GM19035 (cell line): Measurements from ENCODE around the gene HOXA3.

Source experiments
- ATAC-seq: cut with Tn5 transposase; IDR thresholded peaks from one replicate; pipeline ENCODE4 v1.9.1; 2021; ENCODE audit not compliant: unreplicated experiment

HOXA3 gene

DNA sequence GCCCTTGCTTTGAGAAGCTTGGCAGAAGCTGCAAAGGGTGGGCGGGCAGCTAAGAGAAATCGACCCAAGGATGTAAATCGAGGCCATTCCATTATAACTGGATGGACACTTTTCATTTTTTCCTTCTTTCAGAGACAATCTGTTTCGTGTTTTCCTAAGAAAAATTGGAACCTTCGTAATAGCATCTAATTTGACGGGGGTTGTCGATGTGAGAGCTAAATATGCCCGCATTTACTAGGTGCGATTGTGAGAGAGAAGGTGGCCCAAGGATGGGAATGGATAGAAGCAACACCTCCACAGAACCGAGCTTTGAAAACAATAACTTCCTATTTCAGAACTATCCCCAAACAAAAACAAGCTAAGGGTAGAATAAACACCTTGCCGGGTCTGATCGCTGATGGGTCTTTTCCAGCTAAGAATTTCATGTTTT, 21.0 kb downstream of the HOXA3 start:
- ATAC-seq, result no peak

DNA sequence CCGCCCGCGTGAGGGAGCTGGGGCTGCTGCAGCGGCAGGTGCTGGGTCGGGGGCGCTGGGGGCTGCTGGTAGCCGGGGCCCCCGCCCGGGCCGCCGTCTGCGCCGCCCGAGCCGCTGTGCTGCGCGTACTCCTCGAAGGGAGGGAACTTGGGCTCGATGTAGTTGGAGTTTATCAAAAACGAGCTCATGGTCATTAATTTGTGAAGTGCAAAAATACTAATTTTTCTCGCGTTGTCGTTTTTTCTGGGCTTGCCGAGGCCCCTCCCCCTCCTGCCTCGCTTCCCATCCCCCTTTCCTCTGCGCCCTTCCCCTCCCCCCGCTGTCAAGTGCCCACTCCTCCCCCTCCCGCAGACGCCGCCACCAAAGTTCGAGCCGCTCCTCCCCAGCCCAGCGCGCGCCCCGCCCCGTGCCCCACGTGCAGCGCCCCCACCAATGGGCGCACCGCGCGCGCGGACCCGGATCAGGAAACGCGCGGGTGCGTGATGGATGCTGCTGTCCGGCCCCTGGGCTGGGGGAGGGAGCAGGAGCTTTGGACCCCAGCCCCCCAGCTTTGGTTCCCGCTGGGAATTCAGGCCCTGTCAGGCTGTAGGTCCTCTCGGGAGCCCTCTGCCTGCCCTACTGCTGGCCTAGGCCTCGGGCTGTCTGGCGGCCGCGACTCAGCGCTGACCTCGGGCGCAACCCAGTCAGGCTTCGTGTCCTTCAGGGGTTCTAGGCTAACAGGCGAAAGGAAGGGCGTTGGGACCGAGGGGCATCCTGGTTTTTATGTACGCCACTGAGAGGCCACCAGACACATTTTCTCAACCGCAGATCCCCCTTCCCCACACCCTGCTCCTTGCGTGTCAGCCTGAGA, 21.6 kb downstream of the HOXA3 start, which contains the start of gene HOXA4:
Gene HOXA4, minus strand, starts transcription at position 218 of the 850 bp plus-strand sequence. Its CDS starts 24 bp downstream, at position 194.
- ATAC-seq, result no peak

DNA sequence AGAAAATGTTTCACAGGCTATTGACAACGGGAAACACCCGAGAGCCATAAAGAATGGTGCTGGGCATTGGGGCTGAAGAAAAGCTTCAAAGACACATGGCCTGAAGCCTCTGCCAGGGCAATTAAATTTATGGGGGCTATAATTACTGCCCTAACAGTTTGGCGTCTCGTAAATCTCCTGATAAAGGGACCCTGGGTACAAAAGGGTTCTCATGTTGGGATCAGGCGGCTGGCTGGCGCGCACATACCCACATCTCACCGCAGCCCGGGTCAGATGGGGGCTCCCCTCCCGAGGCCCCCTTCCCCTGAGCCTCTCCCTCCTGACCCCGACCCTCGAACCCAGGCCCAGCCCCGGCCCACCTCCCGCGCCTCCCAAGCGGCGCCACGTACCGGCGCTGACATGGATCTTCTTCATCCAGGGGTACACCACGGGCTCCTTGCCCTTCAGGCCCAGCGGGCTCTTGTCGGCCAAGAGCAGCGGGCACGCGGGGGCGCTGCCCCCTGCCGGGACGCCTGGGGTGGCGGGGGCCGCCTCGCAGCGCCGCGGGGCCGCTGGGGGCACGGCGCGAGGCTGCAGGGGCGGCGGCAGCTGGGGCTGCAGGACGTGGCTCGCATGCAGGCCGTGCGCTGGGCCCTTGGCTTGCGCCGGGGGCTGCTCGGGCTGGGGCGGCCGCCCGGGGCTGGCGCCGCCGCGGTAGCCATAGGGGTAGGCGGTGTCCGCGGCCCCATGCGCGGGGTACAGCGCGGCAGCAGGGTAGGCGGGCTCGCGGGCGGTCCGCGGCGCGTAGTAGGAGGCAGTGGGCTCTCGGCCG, 22.4 kb downstream of the HOXA3 start:
- ATAC-seq, result no peak

DNA sequence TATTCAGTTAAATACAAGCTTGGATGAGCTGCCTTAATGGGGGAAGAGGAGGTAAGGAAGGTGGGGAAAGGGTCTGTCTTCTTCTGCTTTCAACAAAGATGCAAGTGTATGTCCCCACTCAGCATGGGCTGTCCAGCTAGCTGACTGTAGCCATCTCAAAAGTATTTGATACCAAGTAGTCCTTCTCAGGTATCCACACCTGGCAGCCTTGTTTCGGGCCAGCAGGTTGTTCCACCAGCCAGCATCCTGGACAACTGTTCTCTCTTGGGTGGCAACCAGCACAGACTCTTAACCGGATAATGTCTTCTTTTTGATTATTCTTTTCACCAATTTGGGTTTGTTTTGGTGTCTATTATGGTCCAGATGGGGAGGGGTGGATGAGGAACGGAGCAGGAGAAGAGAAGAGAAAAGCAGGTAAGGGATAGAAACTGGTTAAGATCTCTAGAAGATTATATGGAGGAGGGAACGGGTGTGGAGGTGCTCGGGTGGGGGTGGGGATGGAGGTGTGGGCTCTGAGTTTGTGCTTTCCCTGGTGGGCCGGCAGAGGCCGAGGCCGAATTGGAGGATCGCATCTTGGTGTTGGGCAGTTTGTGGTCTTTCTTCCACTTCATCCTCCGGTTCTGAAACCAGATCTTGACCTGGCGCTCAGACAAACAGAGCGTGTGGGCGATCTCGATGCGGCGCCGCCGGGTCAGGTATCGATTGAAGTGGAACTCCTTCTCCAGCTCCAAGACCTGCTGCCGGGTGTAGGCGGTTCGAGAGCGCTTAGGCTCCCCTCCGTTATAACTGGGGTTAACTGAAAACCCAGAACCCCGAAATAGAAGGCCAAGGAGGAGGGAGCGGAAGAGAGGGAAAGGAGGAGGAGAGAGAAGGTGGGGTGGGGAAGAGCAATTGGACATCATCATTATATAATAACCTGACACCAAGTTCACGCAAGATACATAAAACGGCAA, 23.3 kb downstream of the HOXA3 start:
- no peak for ATAC-seq

DNA sequence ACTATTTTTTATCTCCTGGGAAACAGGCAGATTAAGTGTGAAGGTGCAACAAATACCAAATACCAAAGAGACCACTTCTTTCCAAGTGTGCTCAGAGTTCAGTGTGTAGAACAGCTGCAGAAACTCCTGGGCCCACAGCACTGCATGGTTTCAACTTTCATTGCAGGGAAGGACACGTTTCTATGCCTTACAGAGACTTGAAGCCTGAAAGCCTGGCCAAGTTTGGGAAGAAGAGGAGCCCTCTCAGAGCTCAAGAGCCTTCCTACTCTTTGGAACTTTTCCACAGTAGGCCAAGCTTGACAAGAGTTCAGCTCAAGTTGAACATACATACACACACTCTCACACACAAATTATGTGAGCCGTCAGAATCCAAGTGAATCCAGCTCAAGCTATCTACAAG, 24.3 kb downstream of the HOXA3 start:
- ATAC-seq, result no peak

DNA sequence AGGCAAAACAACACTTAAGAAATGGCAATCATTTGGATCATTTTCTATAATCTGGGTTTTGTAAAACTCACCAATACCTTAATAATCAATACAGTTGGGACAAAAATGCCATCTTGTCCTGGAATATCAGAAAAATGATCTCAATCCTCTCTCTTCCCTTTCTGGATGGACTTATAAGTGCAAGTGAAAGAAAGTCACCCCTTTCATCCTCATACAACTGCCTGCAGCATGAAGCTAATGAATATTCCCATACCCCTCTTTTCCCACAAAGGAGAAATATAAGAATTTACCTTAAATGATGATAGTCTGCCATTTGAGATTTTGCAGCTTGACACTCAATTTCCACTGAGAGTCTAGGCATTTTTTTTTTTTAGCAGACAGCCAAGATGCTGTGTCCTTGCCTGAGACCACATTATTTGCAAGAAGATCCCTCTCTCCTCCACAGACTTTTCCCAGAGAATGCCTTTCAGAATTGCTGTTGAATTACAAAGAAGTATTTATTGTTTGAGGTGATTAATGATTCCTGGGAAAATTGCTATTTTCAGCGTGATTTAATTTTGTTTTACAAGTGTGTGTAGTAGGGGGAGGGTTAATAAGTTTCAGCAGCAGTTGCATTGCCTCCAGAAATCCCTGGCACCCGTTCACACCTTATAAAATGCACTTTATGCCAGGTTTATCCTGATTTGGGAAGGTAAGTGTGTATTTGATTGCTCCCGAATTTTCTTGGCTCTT, 25.6 kb downstream of the HOXA3 start:
- ATAC-seq, result no peak

DNA sequence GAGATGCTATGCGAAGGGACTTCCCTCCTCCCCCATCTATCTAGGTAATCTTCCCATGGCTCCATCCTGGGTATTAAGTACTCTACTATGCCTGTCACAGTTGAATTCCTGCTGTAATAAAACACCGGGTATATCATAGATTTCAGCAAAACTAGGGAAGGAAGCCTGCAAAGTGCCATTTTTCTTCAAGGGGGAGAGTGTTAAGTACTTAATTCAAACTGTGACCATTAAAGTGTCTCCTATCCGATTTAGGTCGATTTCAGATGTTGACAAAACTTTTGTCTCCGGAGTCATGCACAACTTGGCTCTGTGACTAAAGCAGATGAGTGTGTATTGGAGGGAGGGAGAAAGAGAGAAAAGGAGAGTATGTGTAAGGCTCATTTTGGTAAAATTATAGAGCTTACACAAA, 26.4 kb downstream of the HOXA3 start:
- no peak for ATAC-seq

DNA sequence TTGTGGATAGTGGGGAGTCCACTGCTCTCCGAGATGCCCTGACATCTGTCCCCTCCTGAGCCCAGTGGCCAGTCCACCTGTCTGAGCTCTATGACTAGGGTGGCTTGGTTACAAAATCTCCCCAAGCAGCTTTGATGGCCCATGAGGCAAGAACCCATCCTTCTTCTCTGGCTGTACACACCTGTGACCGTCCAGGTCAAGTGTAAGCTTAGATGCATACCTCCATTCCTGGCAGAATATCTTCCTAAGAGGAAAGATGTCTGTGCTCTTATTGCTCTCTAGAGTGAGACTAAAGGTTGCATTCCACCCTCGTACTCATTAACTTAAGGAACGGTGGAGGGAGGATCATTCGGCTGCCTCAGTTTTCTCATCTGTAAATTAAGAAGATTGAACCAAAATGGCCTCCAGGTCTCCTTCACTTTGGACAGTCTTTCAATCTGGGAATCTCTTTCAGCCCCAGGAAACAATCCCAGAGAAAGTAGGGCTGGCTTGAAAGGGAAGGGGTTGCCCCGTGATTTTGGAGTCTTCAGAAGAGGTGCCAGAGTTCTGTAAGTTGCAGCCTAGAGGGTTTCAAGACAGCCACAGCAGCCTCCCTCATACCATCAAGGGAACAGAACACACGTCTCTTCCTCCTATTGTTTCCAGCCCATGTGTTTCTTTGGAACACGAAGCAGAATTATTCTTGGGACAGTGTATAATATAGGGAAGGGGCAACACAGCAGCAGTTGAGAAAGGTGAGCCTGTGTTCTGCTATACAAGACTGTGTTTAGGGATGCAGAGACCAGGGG, 27.3 kb downstream of the HOXA3 start:
- ATAC-seq, result no peak

DNA sequence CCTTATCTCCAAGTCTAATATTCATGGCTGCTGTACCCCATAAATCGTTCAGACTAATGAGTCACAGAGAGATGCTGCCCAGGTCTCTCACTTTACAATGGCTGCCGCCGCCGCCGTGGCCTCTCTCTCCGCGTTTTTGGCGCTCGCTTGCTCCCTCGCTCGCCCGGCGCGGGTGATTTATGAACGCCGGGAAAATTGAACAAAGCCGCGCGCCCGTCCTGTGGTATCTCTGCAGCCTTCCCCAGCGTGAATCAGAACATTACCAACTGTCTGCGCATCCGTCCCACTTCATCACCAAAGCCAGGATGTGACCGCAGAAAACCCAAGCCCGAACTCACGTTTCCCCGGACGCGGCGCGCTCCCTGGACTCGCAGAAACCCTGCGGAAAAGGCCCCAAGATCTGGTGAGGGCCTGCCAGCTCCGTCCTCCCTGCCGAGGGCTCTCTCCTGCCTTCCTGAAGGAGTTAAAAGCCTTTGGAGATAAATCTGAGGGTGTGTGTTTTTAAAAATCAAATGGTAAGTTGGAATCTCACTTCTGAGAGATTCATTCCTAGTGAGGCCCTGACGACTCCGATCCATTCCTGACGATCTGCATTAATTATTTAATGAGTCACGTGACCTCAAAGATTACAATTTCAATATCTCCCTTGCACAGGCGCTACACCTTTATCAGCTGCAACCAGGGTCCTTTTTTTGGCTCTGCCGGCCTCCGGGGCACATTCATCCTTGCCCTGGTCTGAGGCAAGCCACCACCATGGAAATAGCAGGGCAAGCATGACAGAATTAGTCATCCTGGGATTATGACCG, 28.1 kb downstream of the HOXA3 start:
- no peak for ATAC-seq

DNA sequence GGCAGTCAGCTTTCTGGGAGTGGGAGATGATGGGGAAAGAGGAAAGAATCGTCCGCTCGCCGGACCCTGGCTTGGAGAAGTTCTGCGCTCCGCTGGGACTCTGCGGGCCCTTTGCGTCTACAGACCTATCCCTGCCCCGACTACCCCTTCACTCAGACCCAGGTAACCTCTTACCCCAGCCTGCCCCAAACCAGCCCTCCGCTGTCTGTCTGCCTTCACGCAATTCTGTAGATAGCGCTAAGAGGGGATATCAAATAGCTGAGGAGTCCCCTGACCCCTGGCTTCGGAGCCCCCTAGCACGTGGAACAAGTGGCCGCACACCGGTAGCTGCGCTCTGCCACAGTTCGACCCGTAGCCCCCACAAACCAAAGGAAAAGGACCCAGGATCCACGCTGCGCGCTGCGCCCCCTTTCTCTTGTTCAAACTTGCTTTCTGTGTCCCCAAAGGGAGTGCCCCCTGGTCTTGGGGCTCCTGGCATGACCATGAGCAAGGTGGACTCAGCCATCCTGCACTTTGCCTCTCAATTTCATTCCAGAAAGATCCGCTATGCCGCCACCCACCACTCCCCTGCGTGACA, 28.8 kb downstream of the HOXA3 start:
- ATAC-seq, result no peak

DNA sequence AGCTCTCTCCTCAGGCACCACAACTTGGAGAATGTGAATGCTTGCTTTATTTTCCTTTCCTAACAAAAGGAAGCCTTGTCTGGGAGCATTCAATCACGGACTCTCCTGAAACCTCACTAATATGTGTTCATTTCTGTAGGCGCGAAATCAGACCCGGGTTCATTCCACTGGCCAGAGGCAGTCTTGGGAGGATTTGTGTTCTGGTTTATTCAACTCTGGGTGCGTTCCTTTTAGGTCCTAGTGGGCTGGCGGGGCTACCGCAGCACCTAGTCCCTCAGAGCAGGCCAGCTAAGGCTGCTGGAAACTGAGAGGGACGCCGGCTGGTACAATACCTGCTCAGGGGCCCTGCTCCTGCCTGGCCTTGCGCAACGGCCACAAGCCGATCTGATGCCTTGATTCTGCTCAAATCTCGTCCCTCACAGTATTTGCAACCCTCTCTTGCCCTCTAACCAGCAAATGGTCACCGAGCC, 29.3 kb downstream of the HOXA3 start:
- ATAC-seq, result no peak

DNA sequence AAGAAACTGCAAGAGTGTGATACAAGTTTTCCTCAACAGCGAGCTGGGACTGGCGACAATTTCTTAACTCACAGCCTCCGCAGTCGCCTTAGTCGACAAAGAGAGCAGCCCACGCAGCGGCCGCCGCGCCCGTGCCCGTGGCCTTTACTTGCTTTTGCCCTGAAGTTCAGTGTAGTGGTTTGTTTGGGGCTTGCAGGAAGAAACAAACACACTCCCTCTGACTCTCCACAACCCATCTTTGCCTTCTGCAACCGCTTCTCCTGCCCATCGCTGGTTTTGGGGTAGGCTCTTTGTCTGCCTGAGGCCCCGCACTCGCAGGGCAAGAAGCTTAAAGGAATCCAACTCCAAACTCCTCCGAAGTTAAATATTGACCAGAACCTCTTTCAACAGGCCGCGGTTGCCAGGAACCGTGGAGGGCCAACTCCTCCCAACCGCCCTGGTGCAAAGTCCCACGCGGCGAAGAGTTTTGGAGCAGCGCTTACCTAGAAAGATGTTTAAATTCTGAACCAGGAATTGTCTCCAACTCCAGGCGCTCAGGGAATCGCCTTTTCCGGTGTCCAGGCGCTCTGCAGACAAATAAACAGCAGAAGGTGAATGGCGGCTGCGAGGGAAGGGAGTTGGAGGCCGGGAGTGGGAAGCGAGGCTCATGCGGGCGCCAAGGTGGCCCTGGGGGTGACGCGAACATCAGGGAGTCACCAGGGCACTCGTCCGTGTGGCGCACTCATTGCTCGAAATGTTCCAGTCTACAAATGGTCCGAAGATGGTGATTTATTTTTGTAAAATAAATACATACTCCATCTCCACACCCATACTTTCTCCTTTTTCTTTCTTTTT, 30.1 kb downstream of the HOXA3 start:
- no peak for ATAC-seq

DNA sequence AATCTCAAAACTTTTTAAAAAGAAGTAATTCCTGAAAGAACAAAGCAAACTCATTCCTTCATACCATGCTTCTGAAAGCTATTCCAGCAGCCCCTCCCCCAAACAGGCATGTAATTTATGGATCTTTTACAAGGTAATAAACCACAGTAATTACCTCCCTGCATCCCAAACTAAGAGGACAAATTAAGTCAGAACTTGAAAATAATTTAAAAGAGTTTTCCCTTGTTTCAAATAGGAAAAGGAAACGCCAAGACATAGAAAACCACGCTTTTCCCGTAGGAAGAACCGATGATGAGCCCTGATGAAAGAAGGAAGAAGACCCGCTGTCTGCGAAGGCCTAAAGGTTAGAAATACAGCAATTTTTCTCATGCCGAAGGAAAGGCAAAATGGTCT, 30.7 kb downstream of the HOXA3 start:
- ATAC-seq, result no peak

DNA sequence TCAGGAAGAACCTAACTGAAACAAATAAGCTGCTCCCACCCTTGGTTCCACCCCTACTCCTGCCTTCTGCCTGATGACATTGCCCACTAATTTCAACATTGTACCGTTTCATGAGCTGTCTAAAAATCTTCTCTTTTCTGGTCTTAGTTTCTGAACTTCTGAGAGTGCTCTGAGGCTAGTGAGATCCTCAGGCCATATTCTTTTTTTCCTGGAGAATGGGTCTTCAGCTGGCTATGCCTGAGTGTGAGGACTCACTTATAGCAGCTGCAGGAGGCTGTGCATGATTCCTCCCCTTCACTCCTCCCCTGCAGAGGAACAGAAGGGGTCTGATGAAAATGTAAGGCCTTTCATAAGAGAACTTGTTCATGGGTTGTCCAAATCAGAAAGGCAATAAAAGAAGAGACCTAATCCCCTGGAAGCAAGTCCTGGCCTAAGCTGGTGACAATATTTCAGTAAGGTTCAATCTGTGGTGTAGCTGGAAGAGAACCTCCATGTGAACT, 32.9 kb downstream of the HOXA3 start:
- no peak for ATAC-seq

DNA sequence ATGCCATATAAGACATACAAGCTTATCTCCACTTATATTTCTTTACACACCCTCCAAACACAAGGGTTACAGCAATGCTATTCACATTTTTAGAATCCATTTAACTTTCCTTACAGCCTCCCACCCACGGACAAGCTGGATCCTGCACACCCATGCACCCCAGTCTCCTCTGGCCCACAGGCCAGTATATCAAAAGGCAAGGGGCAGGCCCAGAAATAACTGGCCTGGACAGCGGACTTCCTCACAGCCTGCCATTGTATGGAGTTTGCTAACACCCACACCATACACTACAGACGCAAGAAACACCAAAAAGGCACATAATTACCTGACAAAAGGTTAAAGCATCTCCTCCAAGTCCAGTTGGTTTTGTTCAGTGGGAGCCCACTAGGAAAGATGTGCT, 33.8 kb downstream of the HOXA3 start:
- no peak for ATAC-seq

DNA sequence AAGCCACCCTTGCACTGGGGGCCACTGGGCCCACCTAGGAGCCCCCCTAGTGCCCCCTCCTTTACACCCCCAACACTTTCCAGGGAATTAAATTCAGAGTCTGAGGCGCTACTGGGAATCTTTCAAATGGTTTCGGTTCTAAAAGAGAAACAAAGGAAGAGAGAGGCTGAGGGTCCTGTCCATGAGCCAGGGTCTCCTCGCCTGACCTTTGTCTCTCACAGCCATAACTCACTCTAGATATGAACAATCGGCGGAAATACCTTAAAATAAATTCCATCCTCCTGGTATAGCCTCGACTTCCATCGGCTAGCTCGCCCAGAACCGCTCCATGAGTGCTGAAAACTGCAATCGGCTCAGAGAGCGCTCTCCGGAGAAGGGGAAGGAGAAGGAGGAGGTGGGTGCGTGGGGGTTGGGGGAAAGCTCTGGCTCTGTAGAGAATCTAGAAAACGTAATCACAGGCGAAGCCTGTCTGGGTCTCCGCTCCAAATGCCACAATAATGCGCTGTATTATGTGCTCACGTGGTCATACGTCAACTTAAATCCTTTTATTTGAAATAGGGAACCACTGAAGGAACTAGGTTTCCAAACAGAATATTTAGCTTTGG, 34.4 kb downstream of the HOXA3 start:
- ATAC-seq, result no peak
